ENCODE data around the gene TRAPPC12.
A peak's percentile ranks its signal among the peaks of the same experiment; 100 is the strongest.
"Not testable (repeated sequence)": the region's sequence is repeated elsewhere in the genome, so short reads cannot be mapped to it uniquely, and the experiment has no call there.

The TRAPPC12 gene

GRCh38 chr2:3369340-3370181 is 9.9 kb upstream of the TRAPPC12 start:
- not testable (repeated sequence) for DNase-seq (ENCODE audit: low read depth, low spot score)

DNA sequence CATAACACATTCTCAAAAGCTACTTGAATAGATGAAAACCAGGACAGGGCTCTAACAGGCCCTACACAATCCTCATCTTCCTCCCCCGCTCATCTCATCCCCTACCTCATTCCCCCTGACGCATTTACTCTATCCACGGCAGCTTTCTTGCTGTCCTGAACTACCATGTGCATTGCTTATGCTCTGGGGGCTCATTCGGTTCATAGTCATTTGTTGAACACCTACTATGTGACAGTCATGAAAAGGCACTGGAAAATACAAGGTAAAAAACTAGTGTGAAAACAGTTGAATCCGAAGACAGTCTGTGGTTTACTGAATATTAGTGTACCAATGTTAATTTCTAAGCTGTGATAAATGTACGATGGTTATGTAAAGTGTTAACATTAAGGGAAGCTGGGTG is 2.7 kb upstream of the TRAPPC12 start:
- no peak for DNase-seq (ENCODE audit: low read depth, low spot score)

- DNase-seq (ENCODE audit: low read depth, low spot score): no peak
Measured at GRCh38 chr2:3377279-3377611, 2.2 kb upstream of the TRAPPC12 start.

GRCh38 chr2:3377612-3378432 is 1.7 kb upstream of the TRAPPC12 start, which contains the start of gene EIPR1:
TSS of gene EIPR1 (minus strand) at chr2:3377818. CDS start at chr2:3377689, 129 bp downstream.
- DNase-seq (ENCODE audit: low read depth, low spot score): peak; percentile 89

DNA sequence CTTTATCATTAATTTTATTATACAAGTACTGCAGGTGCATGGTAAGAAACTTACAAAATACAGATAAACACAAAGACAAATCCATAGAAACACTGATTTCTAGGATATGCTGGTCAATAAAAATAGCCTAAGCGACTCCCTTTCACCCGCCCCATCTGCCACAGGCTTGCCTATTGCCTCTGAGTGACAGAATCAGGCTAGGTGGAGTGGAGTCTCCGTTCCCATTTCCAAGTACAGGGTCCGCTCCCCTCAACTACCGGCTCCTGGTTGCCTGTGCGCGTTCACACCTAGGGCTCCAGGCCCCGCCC is 201 bp upstream of the TRAPPC12 start:
- DNase-seq (ENCODE audit: low read depth, low spot score): no peak

GRCh38 chr2:3386448-3386958 is 7.0 kb downstream of the TRAPPC12 start:
- DNase-seq (ENCODE audit: low read depth, low spot score): no peak

GRCh38 chr2:3387011-3387410 is 7.5 kb downstream of the TRAPPC12 start:
- DNase-seq (ENCODE audit: low read depth, low spot score): no peak

GRCh38 chr2:3387644-3388411 is 8.3 kb downstream of the TRAPPC12 start:
- no peak for DNase-seq (ENCODE audit: low read depth, low spot score)

DNA sequence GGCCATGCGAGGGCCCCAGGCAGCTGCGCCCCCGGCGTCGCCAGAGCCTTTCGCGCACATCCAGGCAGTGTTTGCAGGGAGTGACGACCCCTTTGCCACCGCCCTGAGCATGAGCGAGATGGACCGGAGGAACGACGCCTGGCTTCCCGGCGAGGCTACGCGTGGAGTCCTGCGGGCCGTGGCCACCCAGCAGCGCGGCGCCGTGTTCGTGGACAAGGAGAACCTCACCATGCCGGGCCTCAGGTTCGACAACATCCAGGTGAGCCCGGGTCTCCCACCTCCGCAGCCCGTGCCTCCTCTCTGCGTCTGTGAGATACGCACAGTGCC is 8.9 kb downstream of the TRAPPC12 start:
- DNase-seq (ENCODE audit: low read depth, low spot score): no peak

GRCh38 chr2:3389193-3389592 is 9.7 kb downstream of the TRAPPC12 start:
- DNase-seq (ENCODE audit: low read depth, low spot score): no peak

- DNase-seq (ENCODE audit: low read depth, low spot score): no peak
Measured at GRCh38 chr2:3390041-3390440, 10.5 kb downstream of the TRAPPC12 start.

GRCh38 chr2:3392216-3392615 is 12.7 kb downstream of the TRAPPC12 start:
- no peak for DNase-seq (ENCODE audit: low read depth, low spot score)

GRCh38 chr2:3396920-3397559 is 17.5 kb downstream of the TRAPPC12 start:
- DNase-seq (ENCODE audit: low read depth, low spot score): no peak

GRCh38 chr2:3398857-3399256 is 19.4 kb downstream of the TRAPPC12 start:
- no peak for DNase-seq (ENCODE audit: low read depth, low spot score)

- DNase-seq (ENCODE audit: low read depth, low spot score): no peak
Measured at GRCh38 chr2:3399381-3399780, 19.9 kb downstream of the TRAPPC12 start.

DNA sequence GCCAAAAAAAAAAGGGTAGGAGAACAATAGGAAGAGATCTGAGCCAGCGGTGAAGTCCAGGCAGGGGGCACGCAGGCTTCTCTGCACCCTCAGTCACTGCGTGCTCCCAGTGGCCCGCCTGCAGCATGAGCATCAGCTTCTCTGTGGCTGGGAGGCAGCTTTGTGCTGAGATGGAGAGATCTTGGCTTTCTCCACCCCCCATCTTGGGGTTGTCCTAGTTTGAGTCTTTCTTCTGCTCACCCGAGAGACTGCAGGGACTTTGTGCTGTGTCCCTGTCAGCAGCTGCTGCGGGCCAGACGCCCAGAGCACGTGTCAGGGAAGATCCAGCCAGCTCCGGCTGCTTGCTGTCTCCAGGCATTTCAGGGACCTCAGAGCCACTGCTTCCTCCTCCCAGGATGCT is 20.3 kb downstream of the TRAPPC12 start:
- DNase-seq (ENCODE audit: low read depth, low spot score): no peak

DNA sequence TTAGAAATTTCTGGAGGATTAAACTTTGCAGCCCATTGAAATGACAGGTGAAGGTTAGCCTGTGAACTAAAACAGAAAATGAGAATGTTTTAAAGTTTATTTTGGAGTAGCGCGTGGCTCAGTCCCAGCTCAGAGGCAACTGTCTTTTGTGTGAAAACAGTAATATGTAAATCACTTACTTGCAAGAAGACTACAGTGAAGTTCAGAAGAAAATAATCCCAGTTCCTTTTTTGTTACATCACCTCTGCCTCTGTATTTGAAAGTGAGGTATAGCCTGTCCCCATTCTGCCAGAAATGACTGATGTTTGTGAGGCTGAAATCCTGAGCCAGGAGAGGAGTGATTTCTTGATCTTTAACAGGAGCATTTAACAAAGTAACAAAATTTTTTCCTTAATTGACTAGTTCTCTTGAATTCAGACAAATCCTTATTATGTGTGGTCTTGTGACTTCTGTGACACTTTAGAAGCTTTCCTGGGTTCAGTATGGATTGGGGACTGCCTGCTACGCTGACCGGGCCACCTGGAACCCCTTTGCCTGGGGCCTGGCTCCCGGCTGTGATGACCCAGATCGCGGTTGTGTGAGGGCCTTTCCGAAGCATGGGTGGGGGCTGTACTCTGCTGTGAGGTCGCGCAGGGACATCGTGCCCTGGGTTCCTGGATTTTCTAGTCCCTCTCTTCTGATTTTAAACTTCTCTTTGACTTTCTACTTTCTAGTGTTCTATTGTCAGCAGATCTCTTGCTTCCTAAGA is 24.3 kb downstream of the TRAPPC12 start:
- DNase-seq (ENCODE audit: low read depth, low spot score): no peak

- DNase-seq (ENCODE audit: low read depth, low spot score): no peak
Measured at GRCh38 chr2:3404349-3404894, 24.9 kb downstream of the TRAPPC12 start.

DNA sequence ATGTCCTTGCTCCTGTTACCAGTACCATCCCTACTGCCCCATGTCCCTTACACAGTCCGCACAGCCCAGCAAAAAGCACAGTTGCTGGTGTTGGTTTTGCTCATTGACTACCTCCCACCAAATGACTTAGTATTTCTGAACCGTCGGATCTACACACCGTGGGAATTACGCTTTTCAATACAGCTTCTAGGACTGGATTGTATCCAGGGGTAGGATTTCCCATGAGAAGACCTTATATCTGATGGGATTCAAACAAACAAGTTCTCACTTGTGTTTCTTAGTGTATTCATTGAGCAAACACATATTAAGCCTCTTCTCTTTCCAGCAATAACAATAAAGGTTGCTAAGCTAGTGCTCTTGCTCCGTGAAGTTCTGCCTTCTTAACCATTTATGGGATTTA is 25.8 kb downstream of the TRAPPC12 start:
- DNase-seq (ENCODE audit: low read depth, low spot score): no peak

- DNase-seq (ENCODE audit: low read depth, low spot score): no peak
Measured at GRCh38 chr2:3405876-3406275, 26.4 kb downstream of the TRAPPC12 start.

GRCh38 chr2:3406501-3406900 is 27.0 kb downstream of the TRAPPC12 start:
- no peak for DNase-seq (ENCODE audit: low read depth, low spot score)

Measured in activated naive CD8-positive, alpha-beta T cell treated with anti-CD3 and anti-CD28 coated beads, Interleukin-2, amount 50 U/mL, for 16 hours (primary cell).